GM18507 (cell line): ENCODE data around the gene INHA.

ENCODE experiments used
- DNase-seq: peaks from one replicate; pipeline ENCODE4 v3.0.0; 2011; ENCODE audit warnings: low read depth; ENCODE audit not compliant: insufficient read length; ENCODE audit errors: extremely low spot score
- FAIRE-seq: peaks from 2 replicates; lab custom pipeline; 2011; peaks lifted over from hg19 to GRCh38; lab: Jason Lieb, UNC

Gene INHA

DNA sequence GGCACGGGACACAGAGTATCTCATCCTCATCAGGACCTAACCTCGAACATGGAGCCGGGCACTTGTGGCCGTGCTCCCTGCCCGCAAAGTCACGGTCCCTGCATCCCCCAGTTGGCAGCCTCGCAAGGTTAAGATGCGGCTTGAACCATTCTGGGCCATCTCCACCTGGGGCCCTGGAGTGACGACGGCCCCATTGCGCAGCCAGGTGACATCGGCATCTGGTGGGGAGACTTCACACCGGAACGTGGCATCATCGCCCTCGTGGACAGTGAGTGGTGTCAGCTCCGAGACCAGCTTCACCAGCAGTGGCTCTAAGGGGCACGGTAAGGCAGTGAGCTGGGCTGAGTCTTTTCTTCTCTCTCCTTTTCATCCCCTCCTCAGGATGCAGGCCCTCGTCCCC is 15.7 kb upstream of the INHA start:
- FAIRE-seq = no peak
- no peak for DNase-seq

DNA sequence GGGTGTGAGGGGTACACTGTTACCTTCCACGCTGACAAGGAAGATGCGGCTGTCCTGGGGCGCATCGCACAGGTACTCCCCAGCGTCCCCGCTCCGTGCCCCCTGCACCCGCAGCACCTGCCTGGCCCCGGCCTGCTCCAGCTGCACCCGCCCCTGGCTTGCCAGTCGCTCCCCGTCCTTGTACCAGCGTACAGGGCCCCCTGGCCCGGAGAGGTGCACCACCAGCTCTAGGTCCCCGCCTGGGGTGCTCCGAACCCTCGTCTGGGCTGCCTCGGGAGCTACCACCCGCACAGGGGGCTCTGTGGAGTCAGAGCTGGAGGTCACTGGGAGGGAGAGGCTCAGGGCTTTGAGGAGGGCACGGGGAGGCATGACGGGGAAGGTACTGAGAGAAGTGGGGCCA is 14.8 kb upstream of the INHA start:
- FAIRE-seq = no peak
- DNase-seq = no peak

DNA sequence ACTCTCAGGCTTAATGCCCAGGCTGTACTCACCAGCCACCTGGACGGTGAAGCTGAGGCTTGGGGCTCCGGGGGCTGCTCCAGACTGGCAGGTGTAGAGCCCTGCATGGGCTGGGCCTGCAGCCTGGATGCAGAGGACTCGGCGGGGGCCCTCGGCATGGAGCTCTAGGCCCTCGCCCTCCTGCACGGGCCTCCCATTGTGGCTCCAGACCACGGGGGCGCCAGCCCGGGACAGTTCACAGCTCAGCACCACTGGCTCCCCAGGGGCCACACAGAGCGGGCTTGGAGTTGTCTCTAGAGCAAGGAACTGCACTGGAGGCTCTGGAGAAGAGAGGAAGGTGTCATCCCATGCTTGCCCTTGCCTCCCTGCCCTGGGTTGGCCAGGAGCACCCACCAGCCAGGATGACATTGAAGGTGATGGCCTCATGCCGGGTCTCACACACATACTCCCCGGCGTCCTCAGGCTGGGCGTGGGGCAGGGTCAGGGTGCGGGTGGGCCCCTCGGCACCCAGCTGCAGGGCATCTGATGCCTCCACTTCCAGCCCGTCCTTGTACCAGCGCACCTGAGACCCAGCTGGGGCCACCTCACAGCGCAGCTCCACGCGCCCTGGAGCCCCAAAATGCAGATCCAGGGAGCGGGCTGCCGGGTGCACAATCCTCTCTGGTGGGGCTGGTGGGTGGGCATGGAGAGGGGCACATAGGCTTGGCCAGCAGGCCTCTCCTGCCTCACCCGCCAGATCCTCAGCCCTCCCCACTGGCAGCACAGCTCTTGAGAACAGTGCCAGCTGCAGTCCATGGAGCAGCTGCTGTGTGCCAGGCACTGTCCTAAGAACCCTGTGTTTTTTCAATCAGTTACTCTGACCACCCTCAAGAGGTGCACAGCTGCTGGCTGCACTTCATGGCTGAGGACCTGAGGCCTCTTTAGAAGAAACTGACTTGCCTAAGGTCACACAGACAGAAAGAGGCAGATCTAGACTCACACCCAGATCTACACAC is 14.0 kb upstream of the INHA start:
- no peak for FAIRE-seq
- no peak for DNase-seq

DNA sequence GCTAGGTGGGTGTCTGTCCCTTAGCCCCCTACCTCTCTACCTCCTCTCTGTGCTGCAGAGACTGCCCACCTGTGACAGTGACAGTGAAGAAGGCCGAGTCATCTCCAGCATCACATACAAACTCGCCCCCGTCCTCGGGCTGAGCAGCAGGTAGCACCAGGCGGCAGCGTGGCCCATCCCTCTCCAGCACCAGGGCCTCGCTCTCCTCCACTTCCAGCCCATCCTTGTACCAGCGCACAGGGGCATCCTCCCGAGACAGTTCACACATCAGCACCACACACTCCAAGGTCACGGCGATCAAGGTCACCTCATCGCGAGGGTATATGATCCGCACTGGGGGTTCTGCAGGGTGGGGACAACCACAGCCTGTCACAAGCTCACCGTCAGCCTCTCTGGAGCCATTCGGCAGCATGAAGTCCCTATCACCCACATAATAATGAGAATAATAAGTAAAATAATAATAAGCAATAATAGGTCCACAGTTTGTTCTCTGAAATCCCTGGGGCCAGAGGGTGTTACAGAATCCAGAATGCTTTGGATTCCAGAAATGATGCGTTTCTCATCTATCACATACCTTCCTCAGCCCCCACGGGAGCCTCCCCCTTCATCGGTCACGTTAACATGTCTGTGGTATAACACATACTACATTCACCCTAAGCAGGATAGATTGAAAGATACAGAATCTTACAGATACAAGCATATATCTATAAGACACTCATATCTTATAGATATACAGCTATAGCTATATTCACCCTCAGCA is 12.8 kb upstream of the INHA start:
- no peak for FAIRE-seq
- no peak for DNase-seq

DNA sequence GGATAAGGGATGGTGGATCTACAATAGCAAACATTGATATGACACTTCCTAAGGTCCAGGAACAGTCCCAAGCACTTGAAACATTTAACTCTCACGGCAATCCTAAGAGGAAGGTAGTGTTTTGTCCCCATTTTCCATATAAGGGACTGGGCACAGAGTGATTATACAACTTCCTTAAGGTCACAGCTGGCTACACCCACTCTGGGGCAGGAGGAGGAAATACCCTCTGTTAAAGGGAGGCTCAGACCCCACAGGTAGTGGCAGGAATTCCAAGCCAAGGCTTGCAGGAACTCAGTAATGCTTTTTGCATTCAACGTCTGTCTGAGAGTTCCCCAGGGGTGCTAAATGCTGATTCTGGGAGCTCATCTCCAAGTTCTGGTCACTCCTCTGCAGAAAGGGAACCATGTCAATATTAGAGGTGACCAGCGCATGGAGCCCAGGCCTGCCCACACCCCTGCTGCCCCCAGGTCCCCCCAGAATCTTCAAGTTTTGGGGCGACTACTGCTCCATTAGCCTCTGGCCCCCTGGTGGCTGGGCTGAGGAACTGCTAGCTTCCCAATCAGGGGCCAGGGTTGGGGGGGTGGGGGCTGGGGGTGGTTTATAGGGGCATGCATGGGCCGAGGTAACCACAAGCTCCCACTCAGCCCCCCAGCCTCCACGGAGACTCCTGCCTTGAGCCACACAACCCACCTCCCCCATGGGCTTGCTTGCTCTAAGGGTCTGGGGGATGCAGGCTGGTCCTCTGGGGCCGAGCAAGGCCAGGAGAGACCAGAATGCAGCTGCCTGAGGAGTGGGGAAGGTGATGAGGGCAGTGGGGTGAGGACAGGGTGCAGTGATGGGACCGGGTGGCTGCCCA is 11.8 kb upstream of the INHA start:
- peak; percentile 44 for DNase-seq
- FAIRE-seq = no peak

DNA sequence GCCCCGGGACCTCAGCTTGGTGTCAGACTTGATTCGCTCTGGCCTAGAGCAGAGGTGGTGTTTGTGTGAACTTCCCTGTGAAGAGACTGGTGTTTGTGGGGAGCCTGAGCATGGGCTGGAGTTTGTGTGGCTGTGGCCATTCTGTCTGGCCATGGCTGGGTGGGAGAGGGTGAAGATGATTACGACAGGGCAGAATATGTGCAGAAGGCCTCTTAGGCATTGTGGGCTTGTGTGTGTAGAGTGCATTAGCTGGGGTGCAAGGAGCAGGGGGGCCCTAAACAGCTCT is 11.3 kb upstream of the INHA start:
- DNase-seq (no peak), FAIRE-seq (no peak)

DNA sequence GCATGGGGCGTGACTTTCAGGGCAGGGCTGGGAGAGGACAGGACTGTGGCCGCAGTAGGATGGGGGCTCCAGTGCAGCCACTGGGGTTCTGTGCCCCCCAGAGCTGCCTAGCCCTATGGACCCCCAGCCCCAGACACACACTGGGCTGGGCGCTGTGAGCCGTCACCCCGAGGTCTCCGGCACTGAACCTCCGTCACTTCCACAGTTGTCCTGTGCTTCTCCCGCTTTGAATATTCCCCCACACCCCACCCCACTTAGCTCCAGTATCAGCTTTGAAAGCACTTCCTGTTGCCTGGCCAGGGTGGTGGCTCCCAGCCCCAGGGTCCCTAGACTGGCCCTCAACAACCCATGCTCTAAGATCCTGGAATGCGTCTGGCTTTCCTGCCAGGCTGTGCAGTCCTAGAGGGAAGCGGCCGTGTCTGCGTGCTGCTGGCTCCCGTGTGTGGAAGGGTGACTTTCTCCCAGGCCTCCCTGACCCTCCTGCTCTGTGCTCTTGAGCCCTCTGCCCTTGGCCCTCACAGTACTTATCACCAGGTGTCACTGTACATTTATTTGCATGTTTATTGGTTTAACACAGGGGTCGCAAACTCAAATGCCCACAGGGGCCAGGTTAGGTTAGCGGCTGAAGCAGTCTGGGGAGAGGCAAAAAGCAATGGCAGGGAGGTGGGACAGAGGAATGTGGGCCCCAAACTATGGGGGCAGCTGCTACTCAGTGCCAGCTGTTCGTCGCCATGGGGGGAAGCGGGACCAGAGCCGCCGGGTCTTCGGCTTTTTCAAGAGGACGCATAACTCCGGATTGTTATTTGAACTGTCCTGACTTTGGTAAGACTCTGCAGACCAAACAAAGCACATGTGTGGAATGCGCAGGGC is 10.7 kb upstream of the INHA start:
- no peak for DNase-seq
- FAIRE-seq = no peak

DNA sequence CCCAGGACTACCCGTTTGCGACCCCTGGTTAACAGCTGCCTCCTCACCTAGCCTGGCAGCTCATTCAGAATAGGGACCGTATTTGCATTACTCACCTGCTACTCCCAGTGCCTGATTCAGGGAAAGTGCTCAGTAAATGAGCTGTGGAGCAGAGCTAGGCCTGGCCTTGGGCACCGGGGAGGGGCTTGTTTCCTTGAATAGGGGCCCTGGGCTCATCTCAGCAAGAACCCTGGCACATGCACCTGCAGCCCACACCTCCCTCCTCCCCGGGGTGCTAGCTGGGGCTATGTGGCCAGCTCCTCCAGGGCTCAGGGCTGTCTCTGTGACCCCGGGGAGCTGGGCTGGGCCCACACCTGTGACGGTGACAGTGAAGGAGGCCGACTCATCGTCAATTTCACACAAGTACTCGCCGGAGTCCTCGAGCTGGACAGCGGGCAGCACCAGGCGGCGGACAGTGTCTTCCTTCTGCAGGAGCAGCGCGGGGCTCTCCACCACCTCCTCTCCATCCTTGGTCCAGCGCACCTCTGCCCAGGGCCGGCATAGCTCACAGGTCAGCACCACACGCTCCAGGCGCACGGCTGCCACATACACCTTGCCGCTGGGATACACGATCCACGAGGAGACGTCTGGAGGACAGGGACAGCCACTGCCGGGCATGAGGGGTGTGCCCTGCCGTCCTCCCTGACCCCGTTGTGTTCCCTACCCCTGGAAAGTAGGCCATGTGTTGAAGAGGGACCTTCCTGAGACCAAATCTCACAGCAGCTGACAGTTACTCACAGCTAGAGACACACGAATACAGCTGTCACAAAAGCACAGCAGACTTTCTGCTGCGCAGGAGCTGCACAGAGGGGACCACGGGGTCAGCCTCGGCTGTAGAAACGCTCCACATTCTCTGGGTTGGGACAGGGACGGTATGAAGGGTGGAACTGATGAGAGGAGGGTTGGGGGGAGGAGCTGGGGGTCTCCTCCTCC is 9.8 kb upstream of the INHA start:
- no peak for DNase-seq
- no peak for FAIRE-seq

DNA sequence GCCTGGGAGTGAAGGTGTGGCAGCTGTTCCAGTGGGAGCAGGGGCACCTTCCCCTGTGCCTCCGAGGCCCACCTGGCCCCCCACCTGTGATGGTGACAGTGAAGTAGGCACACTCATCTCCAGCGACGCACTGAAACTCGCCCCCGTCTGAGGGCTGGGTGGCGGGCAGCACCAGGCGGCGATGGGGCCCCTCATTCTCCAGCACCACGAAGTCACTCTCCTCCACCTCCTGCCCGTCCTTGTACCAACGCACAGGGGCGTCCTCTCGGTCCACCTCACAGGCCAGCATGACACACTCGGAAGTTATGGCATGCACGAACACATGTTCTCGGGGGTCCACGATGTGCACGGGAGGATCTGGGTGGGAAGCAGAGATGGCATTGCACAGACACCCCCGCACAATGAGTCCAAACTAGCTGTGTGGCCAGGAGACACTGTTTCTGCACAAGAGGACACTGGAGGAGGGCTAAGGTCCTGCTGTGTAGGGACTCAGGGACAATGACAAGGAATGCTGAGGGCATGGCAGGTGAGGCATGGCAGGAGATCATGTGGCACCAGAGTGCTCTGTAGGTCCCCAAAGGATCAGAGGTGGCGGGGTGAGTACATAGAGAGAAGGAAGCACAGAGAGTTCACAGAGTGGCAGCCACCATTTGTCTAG is 8.7 kb upstream of the INHA start:
- no peak for FAIRE-seq
- DNase-seq = no peak

DNA sequence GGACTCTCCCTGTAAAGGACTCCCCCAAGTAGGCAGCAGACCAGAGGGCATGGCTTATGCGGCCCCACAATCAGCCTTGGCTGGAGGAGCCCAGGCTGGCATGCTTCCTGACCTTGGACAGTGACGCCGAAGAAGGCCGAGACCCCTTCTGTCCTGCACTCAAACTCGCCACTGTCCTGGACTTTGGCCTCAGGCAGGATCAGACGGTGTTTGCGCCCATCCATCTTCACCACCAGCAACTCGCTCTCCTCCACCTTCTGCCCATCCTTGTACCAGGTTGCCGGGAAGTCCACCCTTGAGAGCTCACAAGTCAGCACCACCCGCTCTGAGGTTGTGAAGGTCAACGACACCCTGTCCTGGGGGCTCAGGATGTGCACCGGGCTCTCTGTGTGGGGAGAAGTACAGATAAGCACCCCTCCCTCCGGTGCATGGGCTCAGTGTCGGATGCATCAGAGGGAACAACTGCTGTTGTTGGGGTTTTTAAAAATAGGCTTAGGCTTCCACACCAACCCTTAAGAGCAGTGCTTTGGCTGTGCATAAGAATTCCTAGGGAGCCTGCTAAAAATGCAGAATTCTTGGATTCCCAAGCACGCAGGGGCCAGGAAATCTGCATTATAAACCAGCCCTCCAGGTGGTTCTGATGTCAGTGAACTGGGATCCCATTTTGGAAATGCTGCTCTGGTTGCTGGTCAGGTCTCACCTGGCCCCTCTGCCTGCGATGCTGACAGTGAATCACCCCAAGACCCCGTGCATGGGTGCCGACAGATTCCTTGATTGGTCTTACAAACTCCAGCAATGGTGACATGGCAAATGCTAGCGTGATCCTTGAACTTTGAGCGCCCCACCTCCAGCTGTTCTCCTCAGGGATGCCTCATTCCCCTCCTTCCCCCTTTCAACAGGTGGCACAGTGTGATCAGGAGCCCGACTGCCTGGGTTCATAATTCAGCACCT is 6.7 kb upstream of the INHA start:
- no peak for DNase-seq
- FAIRE-seq = no peak

DNA sequence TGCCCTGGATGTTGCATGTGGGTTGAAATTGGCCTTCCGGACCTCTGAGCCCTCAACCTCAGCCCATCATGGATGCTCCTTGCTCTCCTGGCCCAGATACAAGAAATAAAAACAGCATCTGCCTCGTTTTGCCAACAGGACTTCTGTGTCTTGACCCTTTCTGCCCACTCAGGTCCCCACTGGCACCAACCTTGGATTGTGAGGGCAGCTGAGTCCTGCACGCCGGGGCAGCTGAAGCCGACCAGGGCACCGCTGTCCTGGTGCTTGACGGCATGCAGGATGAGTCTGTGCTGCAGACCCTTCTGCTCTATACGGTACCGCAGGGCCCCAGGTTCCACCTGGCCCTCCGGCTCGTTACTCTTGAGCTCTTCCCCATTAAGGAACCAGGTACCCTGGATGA is 5.5 kb upstream of the INHA start:
- FAIRE-seq = no peak
- no peak for DNase-seq

DNA sequence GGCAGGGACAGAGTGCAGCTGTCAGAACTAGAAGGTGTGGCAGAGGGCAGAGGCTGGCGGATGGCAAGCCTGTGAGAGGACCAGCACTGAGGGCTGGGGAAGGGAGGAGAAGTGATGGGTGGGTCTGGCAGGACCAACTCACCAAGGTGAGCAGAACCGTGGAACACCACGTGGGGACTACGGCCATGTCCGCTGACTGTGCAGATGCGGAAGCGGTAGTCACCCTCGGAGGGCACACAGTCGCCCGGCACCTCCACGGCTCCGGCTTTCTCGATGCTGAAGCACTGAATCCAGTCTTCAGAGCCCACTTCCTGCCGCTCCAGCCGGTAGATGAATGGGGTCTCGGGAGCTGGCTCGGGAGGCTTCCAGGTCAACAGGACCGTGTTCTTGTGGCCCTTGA is 5.0 kb upstream of the INHA start:
- DNase-seq (no peak), FAIRE-seq (no peak)

DNA sequence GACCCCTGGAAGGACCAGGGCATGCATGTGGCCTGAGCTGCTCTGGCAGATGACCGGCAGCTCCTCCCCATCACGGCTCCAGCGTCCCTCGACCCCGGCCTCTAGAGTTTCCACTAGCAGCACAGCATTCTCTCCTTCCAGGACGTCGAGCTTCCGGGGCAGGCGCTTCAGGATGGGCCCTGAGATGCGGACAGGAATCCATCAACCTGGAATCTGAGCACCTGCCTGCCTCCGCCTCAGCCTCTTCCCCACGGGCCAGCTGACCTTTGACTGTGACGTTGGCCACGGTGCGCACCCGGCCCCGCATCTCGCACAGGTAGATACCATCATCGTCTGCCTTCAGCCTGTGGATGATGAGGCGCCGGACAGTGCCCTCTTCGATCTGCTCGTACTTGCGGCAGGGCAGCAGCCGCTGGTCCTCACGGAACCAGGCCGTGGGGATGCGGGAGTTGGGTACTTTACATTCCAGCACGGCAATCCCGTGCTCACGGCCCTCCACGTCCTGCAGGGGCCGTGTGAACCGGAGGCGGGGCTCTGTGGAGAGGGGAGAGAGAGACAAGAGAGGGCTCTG is 4.2 kb upstream of the INHA start:
- no peak for DNase-seq
- no peak for FAIRE-seq

DNA sequence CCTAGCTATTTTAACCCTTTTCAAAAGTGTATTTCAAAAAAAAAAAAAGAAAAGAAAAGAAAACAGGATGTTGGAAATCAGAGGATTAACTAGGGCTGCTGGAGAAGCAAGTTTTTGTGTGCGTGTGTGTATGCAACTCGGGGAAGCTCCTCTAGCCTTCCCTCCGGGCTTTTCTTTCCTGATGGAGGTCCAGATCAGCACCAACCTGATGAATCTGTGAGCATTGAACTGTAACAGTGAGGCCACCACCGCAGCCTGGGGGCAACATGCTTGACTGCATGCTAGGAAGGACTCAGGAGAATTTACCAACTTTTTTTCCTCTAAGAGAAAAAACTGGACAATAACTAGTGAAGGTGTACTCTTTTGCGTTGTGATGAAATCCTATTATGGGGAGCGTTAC is 3.1 kb upstream of the INHA start:
- DNase-seq (no peak), FAIRE-seq (no peak)

DNA sequence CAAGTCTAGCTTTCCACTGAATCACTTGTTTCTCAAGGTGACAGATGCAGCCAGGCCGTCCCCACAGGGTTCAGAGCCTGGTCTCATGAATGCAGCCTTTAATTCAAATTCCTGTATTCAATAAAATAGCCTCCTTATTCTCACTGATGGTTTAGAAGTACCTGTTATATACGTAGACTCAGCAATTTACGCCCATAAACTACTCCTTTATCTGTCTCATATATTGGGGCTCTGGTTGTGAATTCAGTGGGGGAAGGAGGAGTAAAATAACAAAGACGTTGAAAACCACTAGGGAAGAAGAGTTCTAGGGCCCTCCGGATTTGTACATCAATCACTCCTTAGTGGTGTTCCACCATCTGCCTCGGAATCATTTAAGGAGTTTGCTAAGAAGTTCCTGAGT is 2.5 kb upstream of the INHA start:
- DNase-seq = no peak
- FAIRE-seq = no peak

DNA sequence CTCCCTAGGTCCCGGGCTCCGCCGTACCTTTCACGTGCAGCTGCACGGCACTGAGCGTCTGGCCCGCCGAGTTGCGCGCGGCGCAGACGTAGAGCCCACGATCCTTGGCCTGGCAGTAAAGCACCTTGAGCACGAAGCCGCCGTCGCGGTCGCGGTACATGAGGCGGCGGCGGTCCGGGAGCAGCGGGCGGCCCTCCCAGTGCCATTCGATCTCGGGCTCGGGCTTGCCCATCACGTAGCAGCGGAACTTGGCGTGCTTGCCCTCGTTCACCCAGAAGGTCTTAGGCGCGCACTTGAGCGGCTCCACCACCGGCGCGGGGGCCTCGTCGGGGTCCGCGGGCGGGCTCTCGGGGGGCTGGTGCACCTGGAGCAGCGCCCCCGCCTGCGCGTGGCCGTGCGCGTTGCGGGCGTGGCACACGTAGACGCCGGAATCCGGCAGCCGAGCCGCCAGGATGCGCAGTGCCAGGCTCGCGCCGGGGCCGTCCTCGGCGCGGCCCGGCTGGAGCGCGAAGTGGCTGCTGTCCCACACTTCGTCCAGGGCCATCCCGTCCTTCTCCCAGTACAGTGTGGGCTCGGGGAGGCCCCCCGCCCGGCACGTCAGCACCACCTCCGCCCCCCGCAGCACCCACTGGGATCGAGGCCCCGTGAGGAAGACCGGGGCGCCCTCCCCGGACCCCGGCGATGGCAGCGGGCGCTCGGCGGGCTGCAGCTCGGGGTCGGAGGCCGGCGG is 1.8 kb upstream of the INHA start:
- DNase-seq = no peak
- FAIRE-seq = no peak
